ENCODE results near the gene MFNG. TPM values are rescaled to one million over a fixed set of nuclear protein-coding genes. Genes with fewer than 3 reads are reported as not detected.

MFNG gene
- polyA plus RNA-seq, 1 experiment = not detected

GRCh38 chr22:37505989-37506388 lies 19.8 kb upstream of the MFNG start:
- H3K36me3 ChIP-seq (ENCODE audit: control insufficient read depth, insufficient read depth, low read length) = peaks cover 1% of the 10 kb centered on the region; the same call in 1 of the 2 replicates
- DNase-seq (ENCODE audit: low read depth) = no peak
- no peaks in the 10 kb centered on the region for H3K27me3 ChIP-seq (ENCODE audit: control insufficient read depth, insufficient read depth, low read length)
- ChIA-PET CTCF (interaction anchor here (1.1 to 1.5 kb wide), 2 partner anchors 34 to 245 kb away, joined by 4 to 5 read pairs; no protein-coding TSS in a partner anchor), POLR2A (no interaction called here)
- H3K4me3 ChIP-seq (ENCODE audit: low read depth, low read length) = no peak overlapping the region
- TF ChIP-seq CTCF (IDR thresholded peaks at IDR 0.05; ENCODE audit: insufficient read depth, low read depth, low read length) = no peak

GRCh38 chr22:37505565-37505964 lies 19.4 kb upstream of the MFNG start:
- peaks cover 1% of the 10 kb centered on the region; the same call in 1 of the 2 replicates for H3K36me3 ChIP-seq (ENCODE audit: control insufficient read depth, insufficient read depth, low read length)
- no peaks in the 10 kb centered on the region for H3K27me3 ChIP-seq (ENCODE audit: control insufficient read depth, insufficient read depth, low read length)
- ChIA-PET POLR2A (no interaction called here), CTCF (interaction anchor here (1.1 to 1.5 kb wide), 3 partner anchors 12 to 245 kb away, joined by 4 to 5 read pairs (median 5); no protein-coding TSS in a partner anchor)
- H3K4me3 ChIP-seq (ENCODE audit: low read depth, low read length) = no peak overlapping the region
- DNase-seq (ENCODE audit: low read depth) = no peak
- TF ChIP-seq CTCF (IDR thresholded peaks at IDR 0.05; ENCODE audit: insufficient read depth, low read depth, low read length) = no peak

GRCh38 chr22:37504964-37505363 lies 18.8 kb upstream of the MFNG start:
- no peaks in the 10 kb centered on the region for H3K27me3 ChIP-seq (ENCODE audit: control insufficient read depth, insufficient read depth, low read length)
- no peak for DNase-seq (ENCODE audit: low read depth)
- peaks cover 1% of the 10 kb centered on the region; the same call in 1 of the 2 replicates for H3K36me3 ChIP-seq (ENCODE audit: control insufficient read depth, insufficient read depth, low read length)
- ChIA-PET POLR2A (no interaction called here), CTCF (interaction anchor here (1.4 to 1.5 kb wide), 2 partner anchors 12 to 33 kb away, joined by 4 to 5 read pairs; no protein-coding TSS in a partner anchor)
- no peak for TF ChIP-seq CTCF (IDR thresholded peaks at IDR 0.05; ENCODE audit: insufficient read depth, low read depth, low read length)
- no peak overlapping the region for H3K4me3 ChIP-seq (ENCODE audit: low read depth, low read length)

GRCh38 chr22:37503850-37504249 lies 17.7 kb upstream of the MFNG start:
- Histone ChIP-seq H3K36me3 (ENCODE audit: control insufficient read depth, insufficient read depth, low read length) (peaks cover 1% of the 10 kb centered on the region; the same call in 1 of the 2 replicates), H3K27me3 (ENCODE audit: control insufficient read depth, insufficient read depth, low read length) (no peaks in the 10 kb centered on the region), H3K4me3 (ENCODE audit: low read depth, low read length) (no peak overlapping the region)
- ChIA-PET POLR2A (no interaction called here), CTCF (interaction anchor here (1.5 kb wide), 1 partner anchor 32 kb away, joined by 4 read pairs; no protein-coding TSS in a partner anchor)
- TF ChIP-seq CTCF (IDR thresholded peaks at IDR 0.05; ENCODE audit: insufficient read depth, low read depth, low read length) = no peak
- no peak for DNase-seq (ENCODE audit: low read depth)

- CTCF ChIA-PET = no interaction called here
Observed at GRCh38 chr22:37503183-37503683, 17.0 kb upstream of the MFNG start.

More at GRCh38 chr22:37503183-37503683, 17.0 kb upstream of the MFNG start:
- no peaks in the 10 kb centered on the region for H3K27me3 ChIP-seq (ENCODE audit: control insufficient read depth, insufficient read depth, low read length)
- POLR2A ChIA-PET = no interaction called here
- TF ChIP-seq CTCF (IDR thresholded peaks at IDR 0.05; ENCODE audit: insufficient read depth, low read depth, low read length) = no peak
- H3K4me3 ChIP-seq (ENCODE audit: low read depth, low read length) = no peak overlapping the region
- no peak for DNase-seq (ENCODE audit: low read depth)
- peaks cover 1% of the 10 kb centered on the region; the same call in 1 of the 2 replicates for H3K36me3 ChIP-seq (ENCODE audit: control insufficient read depth, insufficient read depth, low read length)

Measured in BJ (cell line).